Measurements from ENCODE around the gene CCNT2. TPM values are rescaled to one million over a fixed set of nuclear protein-coding genes. Genes with fewer than 3 reads are reported as not detected.

The CCNT2 gene
- 7.8 to 12.3 TPM (median 11.9 TPM) in 5 replicates for total RNA-seq (2022; extraction: Qiagen RNA extraction; ENCODE audit: low read depth)

GRCh38 chr2:134918526-134919340 is at the start of gene CCNT2:
Gene CCNT2, plus strand, starts transcription at chr2:134918822. Its CDS starts 33 bp downstream, at chr2:134918855.

Other genes with a start within 250 kb of the CCNT2 start
- gene TMEM163, start 199.8 kb upstream of the CCNT2 start, total RNA-seq (2022; extraction: Qiagen RNA extraction; ENCODE audit: low read depth) = 0.08 to 0.15 TPM (median 0.12 TPM) in 4 of 5 replicates, not detected in the other
- gene ACMSD, start 80.2 kb upstream of the CCNT2 start, total RNA-seq (2022; extraction: Qiagen RNA extraction; ENCODE audit: low read depth) = not detected in 5 replicates
- not detected in 5 replicates for gene MAP3K19, start 128.6 kb downstream of the CCNT2 start, total RNA-seq (2022; extraction: Qiagen RNA extraction; ENCODE audit: low read depth)
- gene RAB3GAP1, start 133.5 kb downstream of the CCNT2 start, total RNA-seq (2022; extraction: Qiagen RNA extraction; ENCODE audit: low read depth) = 24.5 to 32.9 TPM (median 30.1 TPM) in 5 replicates

All from A549 treated with DMSO at 1 μM for 4 hours (cell line).